CD1c-positive myeloid dendritic cell (primary cell): ENCODE measurements around the gene TUBGCP6.

Source experiments
- DNase-seq: peaks from one replicate; pipeline ENCODE4 v3.0.0-alpha.2; 2016; ENCODE audit errors: extremely low spot score

TUBGCP6 gene, protein sequence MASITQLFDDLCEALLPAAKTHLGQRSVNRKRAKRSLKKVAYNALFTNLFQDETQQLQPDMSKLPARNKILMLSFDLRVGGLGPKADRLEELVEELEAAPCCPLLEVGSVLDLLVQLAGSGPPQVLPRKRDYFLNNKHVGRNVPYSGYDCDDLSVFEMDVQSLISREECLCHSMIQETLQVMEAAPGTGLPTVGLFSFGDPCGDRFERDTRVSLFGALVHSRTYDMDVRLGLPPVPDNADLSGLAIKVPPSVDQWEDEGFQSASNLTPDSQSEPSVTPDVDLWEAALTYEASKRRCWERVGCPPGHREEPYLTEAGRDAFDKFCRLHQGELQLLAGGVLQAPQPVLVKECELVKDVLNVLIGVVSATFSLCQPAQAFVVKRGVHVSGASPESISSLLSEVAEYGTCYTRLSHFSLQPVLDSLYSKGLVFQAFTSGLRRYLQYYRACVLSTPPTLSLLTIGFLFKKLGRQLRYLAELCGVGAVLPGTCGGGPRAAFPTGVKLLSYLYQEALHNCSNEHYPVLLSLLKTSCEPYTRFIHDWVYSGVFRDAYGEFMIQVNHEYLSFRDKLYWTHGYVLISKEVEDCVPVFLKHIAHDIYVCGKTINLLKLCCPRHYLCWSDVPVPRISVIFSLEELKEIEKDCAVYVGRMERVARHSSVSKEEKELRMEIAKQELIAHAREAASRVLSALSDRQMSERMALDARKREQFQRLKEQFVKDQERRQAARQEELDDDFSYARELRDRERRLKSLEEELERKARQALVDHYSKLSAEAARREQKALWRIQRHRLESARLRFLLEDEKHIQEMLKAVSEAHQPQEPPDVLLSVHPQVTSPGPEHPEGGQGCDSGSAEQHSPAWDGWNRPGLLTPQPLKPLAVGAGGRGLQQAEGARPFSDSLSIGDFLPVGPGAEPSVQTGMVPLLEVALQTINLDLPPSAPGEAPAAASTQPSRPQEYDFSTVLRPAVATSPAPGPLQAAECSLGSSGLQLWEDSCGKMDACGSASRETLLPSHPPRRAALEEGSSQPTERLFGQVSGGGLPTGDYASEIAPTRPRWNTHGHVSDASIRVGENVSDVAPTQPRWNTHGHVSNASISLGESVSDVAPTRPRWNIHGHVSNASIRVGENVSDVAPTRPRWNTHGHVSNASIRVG (N-terminal part only)

DNA sequence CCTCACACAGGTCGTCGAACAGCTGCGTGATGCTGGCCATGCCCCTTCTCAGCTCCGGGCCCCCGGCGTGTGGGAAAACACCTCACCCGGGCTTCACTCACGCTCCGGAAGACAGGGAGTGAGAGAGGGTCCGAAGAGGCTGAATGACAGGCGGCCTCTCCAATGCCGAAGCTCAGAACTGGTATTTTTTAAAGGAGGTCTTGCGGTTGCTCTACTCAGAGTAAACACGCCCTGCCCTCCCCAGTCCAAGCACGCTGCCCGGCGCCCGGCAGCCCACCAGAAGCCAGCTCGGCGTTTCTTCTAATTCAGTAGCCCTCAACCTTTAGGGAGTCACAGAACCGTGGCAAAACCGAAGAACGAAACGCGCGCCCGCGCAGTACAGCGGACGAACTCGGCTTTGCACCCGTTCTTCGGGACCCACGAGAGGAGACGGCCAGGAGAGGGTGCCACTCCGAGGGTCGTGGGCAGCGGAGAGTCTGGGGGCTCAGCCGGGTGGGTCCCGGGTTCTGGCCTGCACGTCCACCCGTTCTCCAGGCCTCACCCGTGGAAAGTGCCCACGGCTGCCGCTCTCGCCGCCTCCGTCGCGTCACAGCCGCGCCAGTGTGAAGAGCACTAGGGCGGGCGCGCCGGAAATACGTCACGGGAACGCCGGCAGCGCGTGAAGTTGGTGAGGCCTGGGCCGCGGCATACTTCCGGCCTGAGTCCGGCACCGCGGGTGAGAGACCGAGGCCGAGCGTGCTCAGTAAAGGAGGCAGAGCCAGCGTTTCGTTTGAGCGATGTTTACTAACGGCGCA is at the start of gene TUBGCP6:
TSS of gene TUBGCP6 (minus strand) at position 604 of the 794 bp plus-strand sequence. CDS start at position 40, 564 bp downstream.
- peak; percentile 97 for DNase-seq

DNA sequence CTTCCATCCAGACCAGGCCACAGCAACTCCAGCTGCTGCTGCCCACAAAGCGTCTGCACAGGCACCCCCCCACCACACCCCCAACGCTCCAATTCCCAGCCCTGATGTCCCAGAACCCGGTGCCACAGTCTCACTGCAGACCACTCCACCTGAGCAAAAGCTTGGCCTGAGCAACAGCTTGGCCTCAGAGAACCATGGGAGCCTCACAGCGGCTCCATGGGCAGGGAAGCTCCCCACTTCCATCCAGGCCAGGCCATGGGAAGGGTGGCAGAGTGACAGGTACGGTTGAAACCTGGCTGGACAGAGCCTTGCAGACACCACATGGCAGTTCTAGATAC is 49.5 kb upstream of the TUBGCP6 start:
- no peak for DNase-seq

DNA sequence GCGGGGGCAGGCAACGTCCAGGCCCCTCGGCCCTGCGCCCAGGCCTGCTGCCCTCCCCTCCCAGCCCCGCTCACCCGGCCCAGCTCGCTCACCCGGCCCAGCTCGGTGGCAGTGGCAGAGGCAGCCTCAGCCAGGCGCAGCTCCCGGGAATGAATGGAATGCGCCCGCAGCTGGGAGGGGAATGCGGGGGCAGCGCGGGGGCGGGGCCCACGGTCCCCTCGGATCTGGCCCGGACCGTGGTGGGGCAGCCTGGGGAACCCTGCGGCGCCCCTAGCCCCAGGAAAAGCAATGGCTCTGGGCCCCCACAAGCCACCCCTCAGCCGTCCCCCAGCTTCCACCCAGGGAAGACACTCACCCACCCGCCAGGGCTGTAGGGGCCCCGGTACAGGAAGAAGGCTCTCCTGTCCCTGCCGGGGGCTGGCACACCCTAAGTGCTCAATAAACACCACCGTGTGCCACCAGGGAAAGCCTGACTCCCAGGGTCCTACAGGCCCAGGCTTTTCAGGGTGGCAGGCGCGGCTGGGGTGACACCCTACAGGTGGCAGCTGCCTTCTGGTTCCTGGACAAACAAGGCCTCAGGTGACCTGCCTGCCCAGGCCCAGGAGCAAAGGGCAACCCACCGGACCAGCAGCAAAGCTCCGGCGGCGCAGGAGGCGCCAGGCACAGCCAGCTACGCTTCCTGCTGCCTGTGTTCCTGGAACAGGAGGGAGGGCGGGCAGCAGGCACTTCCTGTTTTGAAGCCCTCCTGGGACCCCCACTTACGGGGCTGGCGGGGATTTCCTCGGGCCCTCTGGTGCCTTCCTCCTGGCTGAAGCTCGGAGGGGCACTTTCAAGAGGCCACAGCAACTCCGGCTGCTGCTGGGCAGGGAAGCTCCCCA is 48.9 kb upstream of the TUBGCP6 start:
- DNase-seq, result peak; percentile 48

DNA sequence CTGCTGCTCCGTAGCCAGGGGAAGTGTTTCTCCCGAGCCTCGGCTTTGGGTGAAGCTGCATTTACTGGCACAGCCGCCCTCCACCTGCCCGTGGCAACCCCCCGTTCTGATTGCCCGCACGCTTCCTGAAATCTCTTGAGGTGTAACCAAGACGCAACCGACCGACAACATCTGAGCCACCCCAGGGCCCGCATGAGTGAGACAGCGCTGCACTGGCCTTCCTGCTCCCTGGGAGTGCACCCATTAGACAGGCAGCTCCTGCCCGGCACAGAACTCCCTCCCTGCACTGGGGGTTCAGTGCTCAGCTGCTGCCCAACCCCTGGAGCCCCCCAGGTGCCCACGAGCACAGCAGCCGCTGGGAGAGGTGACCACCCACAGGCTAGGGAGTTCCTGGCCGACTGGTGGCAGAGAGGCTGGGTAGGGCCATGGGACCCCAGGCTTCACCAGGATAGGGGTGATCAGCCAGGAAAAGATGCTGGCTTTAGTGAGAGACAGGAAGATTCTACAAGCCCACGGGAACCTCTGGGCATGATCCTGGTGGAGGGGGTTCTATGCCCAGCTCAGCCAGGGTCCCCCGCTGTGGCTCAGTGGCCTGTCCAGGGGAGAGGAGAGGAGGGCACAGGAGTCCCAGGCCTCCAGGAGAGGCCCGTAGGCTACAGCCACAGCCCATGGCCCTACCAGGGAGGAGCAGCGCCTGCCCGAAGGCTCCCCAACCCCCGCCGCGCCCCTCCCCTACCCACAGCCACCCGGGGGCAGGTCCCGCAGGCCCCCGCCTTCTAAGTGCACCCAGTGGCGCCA is 48.0 kb upstream of the TUBGCP6 start:
- DNase-seq, result peak; percentile 15

DNA sequence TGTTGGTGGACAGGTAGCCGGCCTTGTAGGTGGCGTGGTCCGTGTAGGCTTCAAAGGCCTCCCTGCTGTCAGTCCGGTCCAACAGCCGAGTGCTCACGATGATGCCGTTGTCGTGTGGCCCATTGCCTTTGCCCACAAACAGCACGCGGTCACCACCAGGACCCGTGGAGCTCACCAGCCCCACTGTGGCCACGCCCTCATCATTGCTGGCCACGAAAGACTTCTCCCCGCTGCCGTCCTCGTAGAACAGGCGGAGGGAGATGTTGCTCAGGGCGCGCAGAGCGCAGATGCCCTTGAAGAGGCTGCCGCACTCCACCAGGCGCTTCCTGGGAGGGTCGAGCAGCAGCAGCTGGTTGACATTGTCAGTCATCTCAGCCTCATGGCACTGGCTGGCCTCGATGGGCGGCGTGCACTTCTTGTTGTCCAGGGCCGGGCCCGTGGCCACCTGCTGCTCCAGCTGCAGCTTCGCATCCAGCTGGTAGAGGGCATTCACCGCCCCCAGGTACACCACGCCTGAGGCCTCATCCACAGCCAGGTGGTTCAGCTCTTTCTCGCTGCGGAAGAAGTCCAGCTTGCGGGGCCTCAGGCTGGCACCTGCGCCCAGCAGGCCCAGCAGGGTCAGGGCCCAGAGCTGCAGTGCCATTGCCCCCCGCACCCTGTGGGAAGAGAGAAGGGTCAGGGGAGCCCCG is 45.3 kb upstream of the TUBGCP6 start:
- DNase-seq, result no peak

DNA sequence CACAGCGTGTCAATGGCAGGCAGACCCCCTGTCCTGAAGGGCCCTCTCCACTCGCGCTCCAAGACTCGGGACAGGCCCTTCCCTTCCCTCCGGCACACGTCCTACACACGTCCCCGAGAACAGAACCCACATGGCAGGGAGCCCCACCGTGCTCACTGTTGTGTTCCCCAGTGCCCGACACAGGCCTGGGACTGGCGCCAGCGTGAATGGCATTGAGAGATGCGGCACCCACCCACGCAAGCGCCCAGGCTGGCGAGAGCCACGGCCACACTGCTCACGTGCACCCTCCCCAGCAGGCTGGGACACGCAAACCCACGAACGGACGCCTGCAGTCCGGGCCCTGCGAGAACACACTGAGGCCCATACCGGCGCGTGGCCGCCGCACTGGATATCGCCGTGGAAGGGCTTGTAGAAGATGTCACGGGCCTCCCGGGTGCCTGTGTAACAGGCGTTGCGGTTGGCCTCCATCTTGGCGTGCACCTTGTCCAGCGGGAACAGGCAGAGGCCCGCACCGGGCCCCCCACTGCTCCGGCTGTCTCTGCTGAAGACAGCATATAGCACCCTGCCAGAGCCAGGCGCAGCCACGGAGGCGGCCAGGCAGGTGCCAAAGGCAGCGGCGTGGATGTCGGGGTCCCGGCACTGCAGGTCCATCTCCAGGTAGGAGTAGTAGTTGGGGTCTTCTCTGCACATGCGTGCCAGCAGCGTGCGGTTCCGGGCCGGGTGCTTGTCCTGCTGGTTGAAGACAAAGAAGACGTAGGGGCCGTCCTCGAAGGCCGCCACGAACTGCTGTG is 44.5 kb upstream of the TUBGCP6 start:
- DNase-seq, result no peak

DNA sequence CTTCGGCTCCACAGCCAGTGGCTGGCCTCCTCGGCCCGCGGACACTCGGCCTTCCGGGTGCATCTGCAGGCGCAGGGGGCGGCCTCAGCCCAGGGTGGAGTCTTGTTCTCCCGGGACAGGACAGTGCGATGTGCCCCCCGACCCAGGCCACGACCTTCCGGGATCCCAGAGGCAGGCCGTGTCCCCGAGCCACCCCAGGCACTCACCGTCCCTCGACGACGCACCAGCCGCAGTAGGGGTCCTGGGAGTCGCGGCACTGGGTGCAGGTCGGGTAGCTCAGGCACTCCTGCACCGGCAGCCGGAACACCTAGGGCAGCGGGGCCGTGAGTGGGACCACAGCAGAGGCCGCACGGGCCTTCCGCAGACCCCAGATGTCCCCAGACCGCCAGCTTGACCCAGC is 42.9 kb upstream of the TUBGCP6 start:
- DNase-seq, result no peak

DNA sequence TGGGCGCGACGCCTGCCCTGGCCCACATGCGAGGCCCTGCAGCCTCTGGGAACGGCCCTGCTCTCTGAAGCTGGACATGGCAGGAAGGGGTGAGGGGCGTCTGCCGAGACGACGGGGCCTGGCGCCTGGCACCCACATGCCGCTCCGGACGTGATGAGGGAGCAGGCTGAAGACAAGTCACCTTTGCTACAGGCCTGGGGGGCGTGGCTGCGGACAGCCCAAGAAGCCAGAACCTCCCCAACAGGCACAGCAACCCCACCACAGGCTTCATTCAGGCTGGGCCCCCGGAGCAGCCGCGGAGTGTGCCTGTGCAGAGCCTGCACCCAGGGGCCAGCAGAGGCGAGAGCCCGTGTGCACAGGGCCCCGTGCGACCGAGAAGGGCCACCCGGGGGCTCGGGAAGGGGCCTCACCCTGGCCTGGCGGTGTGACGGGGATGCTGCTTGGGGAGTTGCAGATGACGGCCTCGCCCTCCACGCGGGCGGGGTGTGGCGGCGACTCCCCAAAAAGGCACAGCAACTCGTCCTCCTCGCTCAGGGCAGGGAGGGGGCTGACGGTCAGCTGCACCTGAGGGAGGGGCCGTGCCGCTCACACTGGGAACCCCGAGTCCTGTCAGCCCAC is 42.0 kb upstream of the TUBGCP6 start:
- no peak for DNase-seq

DNA sequence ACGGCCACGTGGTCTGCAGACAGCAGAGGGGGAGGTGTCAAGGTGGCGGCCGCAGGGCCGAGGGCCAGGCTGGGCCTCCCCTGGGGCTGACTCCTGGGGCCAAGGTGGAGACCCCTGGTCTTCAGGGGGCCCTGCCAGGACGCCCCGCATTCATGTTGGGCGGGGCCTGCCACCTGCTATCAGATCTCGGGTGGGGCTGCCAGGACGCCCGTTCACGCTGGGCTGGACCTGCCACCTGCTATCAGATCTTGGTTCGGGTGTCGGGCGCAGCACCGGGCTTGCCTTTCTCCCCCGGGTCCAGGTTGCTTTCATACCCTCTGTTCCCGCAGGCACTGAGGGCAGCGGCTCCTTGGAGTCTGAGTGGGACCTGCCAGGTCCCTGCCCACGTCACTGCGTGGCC is 41.5 kb upstream of the TUBGCP6 start:
- DNase-seq, result no peak

DNA sequence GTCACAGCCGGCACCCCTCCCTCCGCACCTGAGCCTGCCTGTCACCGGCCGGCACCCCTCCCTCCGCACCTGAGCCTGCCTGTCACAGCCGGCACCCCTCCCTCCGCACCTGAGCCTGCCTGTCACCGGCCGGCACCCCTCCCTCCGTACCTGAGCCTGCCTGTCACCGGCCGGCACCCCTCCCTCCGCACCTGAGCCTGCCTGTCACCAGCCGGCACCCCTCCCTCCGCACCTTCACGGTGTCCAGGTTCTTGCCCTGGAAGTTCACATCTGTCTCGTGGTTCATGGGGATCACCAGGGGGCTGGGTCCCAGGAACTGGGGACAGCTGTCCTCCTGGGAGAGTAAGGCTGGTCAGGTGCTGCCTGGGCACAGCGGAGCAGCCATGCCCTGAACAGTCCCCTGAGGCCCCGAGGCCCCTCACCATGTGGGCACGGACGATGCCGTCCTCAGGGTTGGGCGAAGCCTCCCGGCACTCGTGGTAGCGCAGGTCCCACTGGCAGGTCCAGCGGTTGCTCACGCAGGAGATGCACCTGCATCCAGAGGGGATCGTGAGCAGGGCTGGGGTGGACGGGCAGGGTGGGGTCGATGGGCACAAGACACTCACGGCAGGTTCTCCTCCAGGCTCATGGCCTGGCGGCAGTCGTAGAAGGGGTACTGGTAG is 40.9 kb upstream of the TUBGCP6 start:
- DNase-seq, result no peak

DNA sequence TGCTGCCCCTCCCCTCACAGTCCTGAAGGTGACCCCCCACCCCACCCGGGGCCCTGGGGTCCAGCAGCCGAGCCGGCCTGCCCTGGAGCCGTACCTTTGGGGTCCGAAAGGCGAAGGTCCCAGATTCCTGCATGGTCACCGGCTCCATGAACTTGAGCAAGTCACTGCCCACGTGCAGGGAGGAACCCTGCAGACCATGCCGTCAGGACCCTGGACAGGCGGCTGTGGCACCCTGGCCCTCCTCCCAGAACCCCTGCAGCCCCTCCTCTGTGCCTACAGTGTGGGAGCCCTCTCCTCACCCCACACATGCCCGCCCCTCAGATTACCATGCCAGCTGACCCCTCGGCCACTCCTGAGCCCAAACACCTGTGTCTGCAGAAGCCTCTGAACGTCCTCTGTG is 39.7 kb upstream of the TUBGCP6 start:
- DNase-seq, result no peak

DNA sequence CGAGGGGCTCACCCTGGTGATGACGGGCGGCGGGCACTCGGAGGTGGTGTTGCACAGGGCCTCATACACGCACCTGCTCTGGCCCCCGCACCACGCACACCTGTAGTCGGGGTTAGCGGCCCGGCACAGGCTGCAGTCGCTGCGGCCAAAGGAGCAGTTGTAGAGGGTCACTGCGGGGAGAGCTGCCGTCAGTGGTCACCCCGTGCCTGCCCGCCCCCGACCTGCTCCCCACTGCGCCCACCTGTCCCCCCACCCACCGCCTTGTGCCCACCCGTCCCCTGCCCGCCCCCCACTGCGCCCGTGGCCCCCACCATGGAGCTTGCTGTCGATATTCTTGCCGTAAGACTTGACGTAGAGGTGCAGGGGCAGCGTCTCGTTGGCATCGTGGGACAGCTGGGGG is 39.0 kb upstream of the TUBGCP6 start:
- no peak for DNase-seq

DNA sequence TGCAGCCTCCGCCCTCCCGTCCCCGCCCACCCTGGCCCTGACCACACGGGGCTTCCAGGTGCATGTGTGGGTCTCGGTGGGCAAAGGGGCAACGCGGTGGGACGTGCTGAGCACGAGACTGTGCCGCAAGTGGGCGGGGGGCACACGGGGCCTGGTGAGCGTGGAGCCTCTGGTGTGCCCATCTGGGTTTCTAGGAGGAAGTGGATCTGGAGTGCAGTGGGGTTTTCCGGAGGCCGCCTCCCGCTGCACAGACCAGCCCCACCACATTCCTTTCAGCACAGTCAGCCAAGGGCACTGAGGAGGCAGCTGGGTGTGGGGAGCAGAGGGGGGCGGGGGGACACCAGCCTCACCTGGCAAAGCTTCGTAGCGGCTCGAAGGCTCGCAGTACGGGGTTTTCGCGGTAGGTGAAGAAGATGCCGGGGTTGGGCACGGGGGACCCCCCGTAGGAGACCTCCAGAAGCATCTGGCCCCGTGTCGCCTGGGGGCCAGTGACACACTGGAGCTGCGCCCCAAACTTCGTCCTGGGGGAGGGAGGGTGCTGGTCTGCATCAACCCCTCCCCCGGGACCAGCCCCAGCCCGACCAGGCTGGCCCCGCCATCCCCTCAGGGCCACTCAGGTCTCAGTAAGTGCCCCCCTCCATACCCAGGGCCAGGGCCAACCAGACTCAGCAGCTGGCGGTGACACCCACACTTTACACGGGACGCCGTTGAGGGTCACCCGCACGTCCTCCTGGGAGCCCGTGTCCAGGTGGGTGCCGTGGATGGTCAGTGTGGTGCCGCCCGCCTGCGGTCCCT is 37.7 kb upstream of the TUBGCP6 start:
- DNase-seq, result no peak

DNA sequence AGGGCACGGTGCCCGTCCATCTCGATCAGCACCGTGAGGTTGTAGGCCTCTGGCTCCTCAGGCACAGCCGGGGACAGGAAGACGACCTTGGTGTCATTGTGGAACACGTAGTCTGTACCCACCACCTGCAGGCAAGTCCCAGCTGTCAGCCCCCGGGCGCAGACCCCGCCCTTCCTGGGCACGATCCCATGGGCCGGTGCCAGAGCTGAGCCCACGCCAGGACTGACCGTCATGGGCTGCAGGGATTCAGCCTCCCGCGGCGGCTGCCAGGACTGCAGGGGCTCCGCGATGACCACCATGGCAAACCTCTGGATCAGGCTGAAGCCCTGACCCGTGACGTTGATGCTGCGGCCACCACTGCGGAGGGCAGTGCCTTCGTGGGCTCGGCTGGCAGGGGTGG is 37.1 kb upstream of the TUBGCP6 start:
- DNase-seq, result no peak

DNA sequence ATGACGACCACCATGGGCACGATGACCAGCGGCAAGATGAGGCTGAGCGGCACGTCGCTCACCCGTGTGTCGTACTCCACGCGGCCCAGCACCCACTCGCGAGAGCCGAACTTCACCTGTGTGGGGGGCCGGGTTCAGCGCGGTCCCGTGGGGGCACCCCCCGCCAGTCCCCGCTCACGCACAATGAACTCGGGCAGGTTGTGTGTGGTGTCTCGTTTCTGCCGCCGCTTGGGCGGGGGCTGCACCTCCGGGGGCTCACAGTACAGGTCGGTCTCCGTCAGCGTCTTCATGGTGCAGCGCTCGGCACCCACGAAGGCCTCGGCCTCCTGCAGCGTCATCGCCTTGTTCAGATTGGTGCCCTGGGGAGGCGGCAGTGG is 36.5 kb upstream of the TUBGCP6 start:
- no peak for DNase-seq

DNA sequence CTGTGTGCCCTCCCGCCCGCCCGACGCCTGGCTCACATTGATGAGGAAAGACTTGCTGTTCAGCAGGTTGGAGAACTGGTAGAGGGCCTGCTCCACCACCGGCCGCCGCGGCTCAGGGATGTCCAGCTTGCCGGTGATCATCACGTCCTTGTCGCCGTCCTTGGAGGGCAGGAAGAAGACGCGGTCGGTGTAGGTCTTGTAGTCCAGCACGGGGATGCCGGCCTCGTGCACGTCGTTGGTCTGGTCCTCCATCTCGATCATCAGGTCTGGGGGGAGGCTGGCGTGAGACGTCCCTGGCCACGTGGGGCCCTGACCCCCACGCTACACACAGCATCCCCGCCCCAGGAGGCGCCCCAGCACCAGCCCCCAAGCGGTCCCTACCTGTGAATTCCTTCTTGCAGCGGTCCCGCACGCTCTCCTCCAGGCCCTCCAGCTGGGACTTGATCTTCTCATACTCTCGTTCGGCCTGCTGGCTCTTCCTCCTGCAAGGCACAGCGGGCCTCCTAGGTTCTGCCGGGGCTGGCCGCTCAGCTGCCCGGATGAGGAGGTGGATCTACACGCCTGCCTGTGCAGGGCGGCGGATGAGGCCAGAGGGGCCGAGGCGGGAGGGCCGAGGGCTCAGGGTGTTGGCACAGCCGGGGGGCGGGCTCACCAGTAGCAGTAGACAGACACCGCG is 36.0 kb upstream of the TUBGCP6 start:
- no peak for DNase-seq
